H9 (cell line): ENCODE data around the gene ALDH5A1. TPM values are rescaled to one million over a fixed set of nuclear protein-coding genes. Genes with fewer than 3 reads are reported as not detected.

Experiments used
- DNase-seq: peaks from one replicate; pipeline ENCODE4 v3.0.0-alpha.2; 2017
- H2AFZ ChIP-seq: one replicate; pipeline ENCODE4 v1.6.1; 2013; ENCODE audit warnings: mild to moderate bottlenecking, low read length, control low read depth, moderate library complexity
- H2AK5ac ChIP-seq: 2 replicates; pipeline ENCODE4 v1.6.1; 2013; ENCODE audit warnings: low read length, control low read depth, mixed read lengths; ENCODE audit not compliant: insufficient read length
- H2BK120ac ChIP-seq: one replicate; pipeline ENCODE4 v1.6.1; 2013; ENCODE audit warnings: low read depth, mild to moderate bottlenecking, low read length, control low read depth, inconsistent platforms; ENCODE audit not compliant: poor library complexity, severe bottlenecking
- H2BK12ac ChIP-seq: 2 replicates; pipeline ENCODE4 v1.6.1; 2013; ENCODE audit warnings: low read length, control low read depth, mixed read lengths, low read depth; ENCODE audit not compliant: insufficient read length
- H2BK15ac ChIP-seq: 2 replicates; pipeline ENCODE4 v1.6.1; 2013; ENCODE audit warnings: low read depth, low read length, control low read depth
- H2BK20ac ChIP-seq: one replicate; pipeline ENCODE4 v1.6.1; 2013; ENCODE audit warnings: low read depth, mild to moderate bottlenecking, low read length, control low read depth, inconsistent platforms; ENCODE audit not compliant: poor library complexity, severe bottlenecking
- H2BK5ac ChIP-seq: 2 replicates; pipeline ENCODE4 v1.6.1; 2013; ENCODE audit warnings: low read length, control low read depth, mixed read lengths; ENCODE audit not compliant: insufficient read length
- H3K14ac ChIP-seq: 2 replicates; pipeline ENCODE4 v1.6.1; 2013; ENCODE audit warnings: low read length, control low read depth; ENCODE audit not compliant: insufficient read depth
- H3K18ac ChIP-seq: 2 replicates; pipeline ENCODE4 v1.6.1; 2013; ENCODE audit warnings: low read depth, mild to moderate bottlenecking, mixed read lengths, low read length, control low read depth; ENCODE audit not compliant: insufficient read length
- H3K23ac ChIP-seq: 2 replicates; pipeline ENCODE4 v1.6.1; 2013; ENCODE audit warnings: low read length, control low read depth, mixed read lengths, low read depth; ENCODE audit not compliant: insufficient read length
- H3K23me2 ChIP-seq: 2 replicates; pipeline ENCODE4 v1.6.1; 2013; ENCODE audit warnings: low read depth, mild to moderate bottlenecking, mixed read lengths, low read length, control low read depth; ENCODE audit not compliant: insufficient read length, poor library complexity, severe bottlenecking
- H3K27ac ChIP-seq: 2 replicates; pipeline ENCODE4 v1.5.1; 2013; ENCODE audit warnings: low read length, control low read depth, mixed read lengths, low read depth; ENCODE audit not compliant: insufficient read length
- H3K27me3 ChIP-seq: 2 replicates; pipeline ENCODE4 v1.6.1; 2013; ENCODE audit warnings: low read length, control low read depth, inconsistent platforms; ENCODE audit not compliant: insufficient read depth
- H3K4ac ChIP-seq: 2 replicates; pipeline ENCODE4 v1.6.1; 2013; ENCODE audit warnings: low read depth, mild to moderate bottlenecking, control low read depth, inconsistent platforms, low read length, moderate library complexity
- H3K4me1 ChIP-seq: 2 replicates; pipeline ENCODE4 v1.6.1; 2013; ENCODE audit warnings: low read length, control low read depth, inconsistent platforms; ENCODE audit not compliant: insufficient read depth
- H3K4me2 ChIP-seq: 2 replicates; pipeline ENCODE4 v1.6.1; 2013; ENCODE audit warnings: low read length, control low read depth, mixed read lengths; ENCODE audit not compliant: insufficient read length, insufficient read depth
- H3K56ac ChIP-seq: 2 replicates; pipeline ENCODE4 v1.6.1; 2013; ENCODE audit warnings: low read depth, mild to moderate bottlenecking, mixed read lengths, low read length, control low read depth; ENCODE audit not compliant: insufficient read length
- H3K79me1 ChIP-seq: 2 replicates; pipeline ENCODE4 v1.6.1; 2013; ENCODE audit warnings: low read depth, mild to moderate bottlenecking, moderate library complexity, low read length, control low read depth, inconsistent platforms; ENCODE audit not compliant: insufficient read depth, poor library complexity, severe bottlenecking
- H3K79me2 ChIP-seq: 2 replicates; pipeline ENCODE4 v1.6.1; 2013; ENCODE audit warnings: low read length, control low read depth, inconsistent platforms; ENCODE audit not compliant: insufficient read depth
- H3K9ac ChIP-seq: 2 replicates; pipeline ENCODE4 v1.6.1; 2013; ENCODE audit warnings: low read length, control low read depth, mixed read lengths; ENCODE audit not compliant: insufficient read length; ENCODE audit errors: extremely low read depth
- H3K9me3 ChIP-seq: one replicate; pipeline ENCODE4 v1.6.1; 2013; ENCODE audit warnings: low read depth, low read length, inconsistent platforms; ENCODE audit not compliant: control insufficient read depth
- H3T11ph ChIP-seq: one replicate; pipeline ENCODE4 v1.6.1; 2013; ENCODE audit warnings: mild to moderate bottlenecking, low read length, control low read depth, inconsistent platforms
- H4K20me1 ChIP-seq: one replicate; pipeline ENCODE4 v1.6.1; 2013; ENCODE audit not compliant: control insufficient read depth, insufficient read length, insufficient read depth
- H4K5ac ChIP-seq: 2 replicates; pipeline ENCODE4 v1.6.1; 2013; ENCODE audit warnings: low read depth, mild to moderate bottlenecking, mixed read lengths, low read length, control low read depth; ENCODE audit not compliant: insufficient read length
- H4K8ac ChIP-seq: replicated peaks from 2 replicates; pipeline ENCODE4 v1.6.1; 2013; ENCODE audit warnings: low read length, control low read depth, mixed read lengths, low read depth; ENCODE audit not compliant: insufficient read length
- H4K91ac ChIP-seq: 2 replicates; pipeline ENCODE4 v1.6.1; 2013; ENCODE audit warnings: low read depth, mild to moderate bottlenecking, moderate library complexity, mixed read lengths, low read length, control low read depth; ENCODE audit not compliant: insufficient read length
- H3K27ac Mint-ChIP-seq, 3 experiments: 2 replicates in 2 of 3; 3 replicates in 1 of 3; pipeline ENCODE4 v1.8.0; 2020 to 2021; ENCODE audit warnings: mixed read lengths in 3 of 3, mild to moderate bottlenecking in 1 of 3, moderate library complexity in 1 of 3
- H3K27me3 Mint-ChIP-seq: 2 replicates; pipeline ENCODE4 v1.8.0; 2021; ENCODE audit warnings: low read depth, mild to moderate bottlenecking, moderate library complexity, mixed read lengths
- H3K36me3 Mint-ChIP-seq, 3 experiments: 2 replicates in 2 of 3; 3 replicates in 1 of 3; pipeline ENCODE4 v1.8.0; 2020 to 2021; ENCODE audit warnings: low read depth in 3 of 3, mixed read lengths in 3 of 3; ENCODE audit not compliant: insufficient read depth in 1 of 3
- H3K4me1 Mint-ChIP-seq, 2 experiments: 2 replicates each; pipeline ENCODE4 v1.8.0; 2020; ENCODE audit warnings: mixed read lengths in 2 of 2
- H3K4me3 Mint-ChIP-seq, 2 experiments: 2 replicates in 1 of 2; 3 replicates in 1 of 2; pipeline ENCODE4 v1.8.0; 2020 to 2021; ENCODE audit warnings: mild to moderate bottlenecking in 2 of 2, mixed read lengths in 2 of 2, moderate library complexity in 1 of 2
- H3K9me3 Mint-ChIP-seq, 2 experiments: 2 replicates in 1 of 2; 3 replicates in 1 of 2; pipeline ENCODE4 v1.8.0; 2020; ENCODE audit warnings: mild to moderate bottlenecking in 2 of 2, mixed read lengths in 2 of 2, moderate library complexity in 1 of 2
- CTCF ChIP-seq: fragments of 200-600 bp; sonication (generic); conservative IDR thresholded peaks from 3 replicates; pipeline ENCODE4 v1.8.0; 2021; ENCODE audit warnings: antibody characterized with exemption, mild to moderate bottlenecking
- WGBS: extraction: QIAGEN DNeasy Blood & Tissue Kit; methylation state at CpG from one replicate; pipeline ENCODE4 v1.1.7; 2013; ENCODE audit warnings: missing lambda C conversion rate, low lambda C conversion rate, mixed read lengths; ENCODE audit not compliant: insufficient read length; ENCODE audit errors: extremely low coverage; 5-methylcytosine and 5-hydroxymethylcytosine counted together
- total RNA-seq: library from RNA; stranded (reverse); gene quantifications from 2 replicates; pipeline ENCODE4 v1.2.1, GENCODE V29; 2021

ALDH5A1 gene
- total RNA-seq, 1 experiment from 2014 or later = 5.4 TPM

DNA sequence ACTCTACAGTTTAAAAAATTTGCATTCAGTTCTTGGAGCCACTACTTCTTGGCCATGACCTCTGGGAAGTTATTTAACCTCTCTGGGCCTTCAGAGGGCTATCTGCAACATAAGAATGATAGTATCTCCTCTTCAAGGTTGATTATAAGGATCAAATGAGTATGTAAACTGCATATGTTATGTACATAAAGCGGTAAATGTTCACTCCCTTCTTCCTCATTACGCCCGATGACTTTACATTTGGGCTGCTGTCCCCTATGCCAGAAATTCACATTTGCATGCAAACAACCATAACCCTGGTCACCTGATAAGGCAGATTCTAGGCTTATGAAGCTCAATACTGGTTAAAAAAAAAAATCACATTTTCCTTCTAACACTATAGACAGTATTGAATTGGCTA is 50.4 kb downstream of the ALDH5A1 start:
- no peak overlapping the region for H4K91ac ChIP-seq
- H2BK12ac ChIP-seq = no peak overlapping the region
- H3K23me2 ChIP-seq = no peaks in the 10 kb centered on the region
- H4K5ac ChIP-seq = no peak overlapping the region
- H3T11ph ChIP-seq = no peak overlapping the region
- H2AK5ac ChIP-seq = no peak overlapping the region
- H3K79me2 ChIP-seq = no peaks in the 10 kb centered on the region
- peaks cover 6 to 15% of the 10 kb centered on the region in 2 experiments for H3K4me1 Mint-ChIP-seq
- no peaks in the 10 kb centered on the region for H3K9me3 Mint-ChIP-seq
- H3K4me1 ChIP-seq = no peaks in the 10 kb centered on the region
- no peaks in the 10 kb centered on the region for H4K20me1 ChIP-seq
- H3K27me3 ChIP-seq = no peaks in the 10 kb centered on the region
- no peak overlapping the region for H3K56ac ChIP-seq
- H3K18ac ChIP-seq = no peak overlapping the region
- no peak overlapping the region for H3K14ac ChIP-seq
- H3K79me1 ChIP-seq = no peaks in the 10 kb centered on the region
- peaks cover 3% of the 10 kb centered on the region; the same call in 1 of the 2 replicates for H3K27me3 Mint-ChIP-seq
- H3K27ac ChIP-seq = no peak overlapping the region
- H3K36me3 Mint-ChIP-seq = no peaks in the 10 kb centered on the region
- no peak overlapping the region for H3K4me3 Mint-ChIP-seq
- H3K9ac ChIP-seq = no peak overlapping the region
- no peak overlapping the region for H3K27ac Mint-ChIP-seq
- no peaks in the 10 kb centered on the region for H3K9me3 ChIP-seq
- H2BK15ac ChIP-seq = no peak overlapping the region
- no peak overlapping the region for H3K4ac ChIP-seq
- no peak for DNase-seq
- no CpG with 5 or more reads among the region's 3 CpGs for WGBS
- H2BK5ac ChIP-seq = no peak overlapping the region
- no peak overlapping the region for H2BK20ac ChIP-seq
- H3K23ac ChIP-seq = no peak overlapping the region
- H2BK120ac ChIP-seq = no peak overlapping the region
- no peak overlapping the region for H2AFZ ChIP-seq
- no peak for TF ChIP-seq CTCF
- no peak overlapping the region for H4K8ac ChIP-seq
- no peak overlapping the region for H3K4me2 ChIP-seq
